ENCODE data around the gene ZDHHC13.

The ZDHHC13 gene

GRCh38 chr11:19145319-19145718, 28.4 kb downstream of the ZDHHC13 start:
- Histone ChIP-seq H3K9ac (no peak overlapping the region), H3K27me3 (no peaks in the 10 kb centered on the region), H3K27ac (no peak overlapping the region), H4K20me1 (no peaks in the 10 kb centered on the region), H3K9me3 (replicated peaks in 1 of 11) (no peaks in the 10 kb centered on the region), H3K4me3 (no peak overlapping the region), H3K36me3 (peaks cover 29 to 77% (median 50%) of the 10 kb centered on the region in 11 experiments), H3K4me2 (no peak overlapping the region), H3K4me1 (no peaks in the 10 kb centered on the region)
- no peak for TF ChIP-seq Cebpa-rat (IDR thresholded peaks at IDR 0.05)

GRCh38 chr11:19156892-19157291, 39.9 kb downstream of the ZDHHC13 start:
- Histone ChIP-seq H3K4me1 (no peaks in the 10 kb centered on the region), H3K27me3 (no peaks in the 10 kb centered on the region), H3K4me3 (no peak overlapping the region), H3K4me2 (no peak overlapping the region), H3K9ac (no peak overlapping the region), H3K36me3 (peaks cover 72 to 99% (median 92%) of the 10 kb centered on the region in 11 experiments), H3K9me3 (replicated peaks in 1 of 11) (no peaks in the 10 kb centered on the region), H4K20me1 (no peaks in the 10 kb centered on the region), H3K27ac (no peak overlapping the region)
- no peak for TF ChIP-seq Cebpa-rat (IDR thresholded peaks at IDR 0.05)

GRCh38 chr11:19160847-19161246, 43.9 kb downstream of the ZDHHC13 start:
- no peaks in the 10 kb centered on the region for H4K20me1 ChIP-seq
- H3K9me3 ChIP-seq (replicated peaks in 1 of 11) = no peaks in the 10 kb centered on the region
- no peak for TF ChIP-seq Cebpa-rat (IDR thresholded peaks at IDR 0.05)
- H3K4me3 ChIP-seq = no peak overlapping the region
- H3K9ac ChIP-seq = no peak overlapping the region
- no peaks in the 10 kb centered on the region for H3K27me3 ChIP-seq
- no peak overlapping the region for H3K27ac ChIP-seq
- no peak overlapping the region for H3K4me2 ChIP-seq
- peaks cover 62 to 92% (median 77%) of the 10 kb centered on the region in 11 experiments for H3K36me3 ChIP-seq
- H3K4me1 ChIP-seq = peaks cover 0 to 9% (median 3%) of the 10 kb centered on the region in 10 experiments; a peak in 8 of 20 replicates

- Histone ChIP-seq H3K9ac (no peak overlapping the region), H3K27me3 (no peaks in the 10 kb centered on the region), H3K27ac (no peak overlapping the region), H3K36me3 (peaks cover 63 to 92% (median 79%) of the 10 kb centered on the region in 11 experiments), H3K4me2 (no peak overlapping the region), H4K20me1 (no peaks in the 10 kb centered on the region), H3K4me1 (peaks cover 0 to 9% (median 3%) of the 10 kb centered on the region in 10 experiments; a peak in 8 of 20 replicates), H3K4me3 (no peak overlapping the region), H3K9me3 (replicated peaks in 1 of 11) (no peaks in the 10 kb centered on the region)
- no peak for TF ChIP-seq Cebpa-rat (IDR thresholded peaks at IDR 0.05)
Observed at GRCh38 chr11:19161651-19162050, 44.7 kb downstream of the ZDHHC13 start.

DNA sequence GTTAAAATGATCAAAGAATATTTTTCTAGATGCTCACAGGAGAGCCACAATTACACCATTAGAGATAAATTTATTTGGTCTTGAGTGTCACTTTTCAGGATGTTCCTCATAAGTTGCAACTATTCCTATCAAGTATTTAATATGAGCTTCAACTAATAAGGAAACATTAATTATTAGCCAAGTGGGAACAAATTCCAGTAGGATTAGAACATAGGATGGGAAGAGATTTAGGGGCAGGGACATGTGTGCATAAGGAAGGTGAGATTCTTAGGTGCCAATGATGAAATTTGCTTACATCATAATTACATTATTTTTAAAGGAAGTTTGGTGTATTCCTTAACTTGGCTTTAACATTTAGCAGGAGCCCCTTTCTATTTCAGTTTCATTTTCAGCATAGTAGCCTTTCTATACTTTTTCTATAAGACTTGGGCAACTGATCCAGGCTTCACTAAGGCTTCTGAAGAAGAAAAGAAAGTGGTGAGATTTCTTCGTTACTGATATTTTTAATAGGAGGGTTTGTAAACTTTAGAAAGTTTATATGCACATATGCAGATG, 46.1 kb downstream of the ZDHHC13 start:
- Histone ChIP-seq H3K36me3 (peaks cover 63 to 92% (median 79%) of the 10 kb centered on the region in 11 experiments), H3K4me1 (peaks cover 0 to 9% (median 3%) of the 10 kb centered on the region in 10 experiments; a peak in 8 of 20 replicates)
- TF ChIP-seq Cebpa-rat (IDR thresholded peaks at IDR 0.05) = no peak

DNA sequence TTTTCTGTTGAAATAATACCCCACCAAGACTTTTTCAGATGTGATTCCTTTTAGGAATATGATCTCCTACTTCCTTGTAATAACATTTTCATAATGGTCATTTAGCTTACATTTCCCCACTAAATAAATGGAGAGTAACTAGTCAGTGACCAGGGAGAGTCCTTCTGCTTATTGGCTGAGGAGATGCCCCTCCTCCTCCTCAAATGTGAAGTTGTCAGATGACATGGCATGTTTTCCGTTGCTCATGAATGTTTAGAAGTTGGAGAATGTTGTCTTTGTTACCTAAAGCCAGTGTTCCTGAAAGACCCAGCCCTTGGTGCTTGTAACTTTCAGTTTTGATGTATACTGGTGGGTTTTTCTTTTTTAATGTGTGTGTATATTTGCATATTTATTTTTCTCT, 46.6 kb downstream of the ZDHHC13 start:
- Histone ChIP-seq H3K4me1 (peaks cover 0 to 9% (median 3%) of the 10 kb centered on the region in 10 experiments; a peak in 8 of 20 replicates), H3K4me2 (no peak overlapping the region; a peak in 1 of 22 replicates), H3K9ac (no peak overlapping the region), H4K20me1 (no peaks in the 10 kb centered on the region), H3K27ac (no peak overlapping the region), H3K36me3 (peaks cover 64 to 93% (median 79%) of the 10 kb centered on the region in 11 experiments), H3K9me3 (replicated peaks in 1 of 11) (no peaks in the 10 kb centered on the region), H3K4me3 (no peak overlapping the region), H3K27me3 (no peaks in the 10 kb centered on the region)
- TF ChIP-seq Cebpa-rat (IDR thresholded peaks at IDR 0.05) = no peak

More for the DNA sequence above, 46.1 kb downstream of the ZDHHC13 start:
- no peak overlapping the region for H3K4me3 ChIP-seq
- no peak overlapping the region for H3K4me2 ChIP-seq
- no peak overlapping the region for H3K9ac ChIP-seq
- H3K27me3 ChIP-seq = no peaks in the 10 kb centered on the region
- H3K27ac ChIP-seq = no peak overlapping the region
- no peaks in the 10 kb centered on the region for H4K20me1 ChIP-seq
- H3K9me3 ChIP-seq (replicated peaks in 1 of 11) = no peaks in the 10 kb centered on the region

DNA sequence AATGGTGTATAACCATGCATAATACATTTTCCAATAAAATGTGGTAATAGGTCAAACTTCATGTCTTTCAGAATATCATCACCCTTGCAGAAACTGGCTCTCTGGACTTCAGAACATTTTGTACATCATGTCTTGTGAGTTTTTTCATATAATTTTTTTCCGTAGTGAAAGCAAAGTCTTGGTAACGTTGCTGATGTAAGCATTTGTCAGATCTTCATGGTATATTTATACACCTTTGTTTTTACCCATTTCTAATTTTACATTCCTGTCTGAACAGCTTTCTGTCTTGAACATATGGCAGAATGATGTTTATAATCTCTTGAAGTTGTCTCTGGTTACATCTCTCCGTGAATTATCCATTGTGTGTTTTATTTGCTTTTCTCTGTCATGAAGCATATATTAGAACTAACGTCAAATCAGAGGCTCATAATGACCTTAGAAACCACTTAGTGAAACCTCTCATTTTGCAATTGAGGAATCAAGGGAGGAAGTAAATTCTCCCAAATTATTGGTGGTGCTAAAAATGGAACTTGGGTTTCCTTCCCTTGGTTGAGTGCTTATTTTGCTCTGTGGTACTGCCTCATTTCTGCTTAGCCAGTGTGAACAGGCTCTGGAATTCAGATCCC, 47.4 kb downstream of the ZDHHC13 start:
- Histone ChIP-seq H3K4me2 (peak overlapping the region in 5 of 11 experiments; percentile 10 to 41 (median 27); a peak in 5 of 22 replicates), H3K9me3 (replicated peaks in 1 of 11) (no peaks in the 10 kb centered on the region), H3K9ac (no peak overlapping the region), H3K27ac (no peak overlapping the region), H3K36me3 (peaks cover 65 to 93% (median 79%) of the 10 kb centered on the region in 11 experiments), H3K27me3 (no peaks in the 10 kb centered on the region), H4K20me1 (no peaks in the 10 kb centered on the region), H3K4me1 (peaks cover 0 to 9% (median 3%) of the 10 kb centered on the region in 10 experiments; a peak in 8 of 20 replicates), H3K4me3 (no peak overlapping the region)
- TF ChIP-seq Cebpa-rat (IDR thresholded peaks at IDR 0.05) = no peak

DNA sequence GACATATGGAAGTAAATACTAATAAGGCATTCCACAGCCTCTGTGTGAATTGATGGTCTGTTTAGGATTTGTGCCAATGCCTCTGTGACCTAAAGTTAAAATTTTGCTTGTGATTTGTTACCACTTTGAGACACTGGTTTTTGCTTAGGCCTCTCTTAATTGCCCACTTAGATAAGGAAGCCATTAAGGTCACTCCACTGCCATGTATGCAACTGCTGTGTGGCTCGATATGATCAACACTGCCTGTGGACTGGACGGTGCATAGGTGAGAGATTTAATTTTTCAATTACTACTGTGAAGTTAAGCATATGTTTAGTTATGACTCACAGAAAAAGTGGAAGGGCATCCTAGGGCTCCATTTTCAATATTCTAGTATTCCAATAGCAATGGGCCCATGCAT, 47.9 kb downstream of the ZDHHC13 start:
- no peak overlapping the region for H3K9ac ChIP-seq
- peak overlapping the region in 5 of 11 experiments; percentile 10 to 41 (median 27); a peak in 5 of 22 replicates for H3K4me2 ChIP-seq
- TF ChIP-seq Cebpa-rat (IDR thresholded peaks at IDR 0.05) = no peak
- peaks cover 0 to 9% (median 3%) of the 10 kb centered on the region in 10 experiments; a peak in 8 of 20 replicates for H3K4me1 ChIP-seq
- no peaks in the 10 kb centered on the region for H3K27me3 ChIP-seq
- H3K36me3 ChIP-seq = peaks cover 64 to 93% (median 79%) of the 10 kb centered on the region in 11 experiments
- no peak overlapping the region for H3K4me3 ChIP-seq
- no peak overlapping the region for H3K27ac ChIP-seq
- H3K9me3 ChIP-seq (replicated peaks in 1 of 11) = no peaks in the 10 kb centered on the region
- H4K20me1 ChIP-seq = no peaks in the 10 kb centered on the region

GRCh38 chr11:19168090-19168489, 51.1 kb downstream of the ZDHHC13 start:
- H3K27ac ChIP-seq = no peak overlapping the region
- no peaks in the 10 kb centered on the region for H3K9me3 ChIP-seq (replicated peaks in 1 of 11)
- no peaks in the 10 kb centered on the region for H3K27me3 ChIP-seq
- no peak overlapping the region for H3K4me2 ChIP-seq
- no peak overlapping the region for H3K9ac ChIP-seq
- H3K4me3 ChIP-seq = no peak overlapping the region
- peaks cover 83 to 98% (median 94%) of the 10 kb centered on the region in 11 experiments for H3K36me3 ChIP-seq
- no peak for TF ChIP-seq Cebpa-rat (IDR thresholded peaks at IDR 0.05)
- peaks cover 0 to 9% (median 3%) of the 10 kb centered on the region in 10 experiments; a peak in 8 of 20 replicates for H3K4me1 ChIP-seq
- H4K20me1 ChIP-seq = no peaks in the 10 kb centered on the region

All from BLaER1 treated with 17β-estradiol and CSF1 and Interleukin-3, amounts not matched to agents 10 nM and 100 nM (cell line).